Stimulated activated CD8-positive, alpha-beta memory T cell treated with anti-CD3 and anti-CD28 coated beads, Interleukin-4, amount 100 ng/mL, for 24 hours (primary cell): Measurements from ENCODE around the gene ERCC6L2.
A peak's percentile ranks its signal among the peaks of the same experiment; 100 is the strongest.

ENCODE experiments used
- DNase-seq: peaks from one replicate; pipeline ENCODE4 v3.0.0-alpha.2; 2020; ENCODE audit warnings: low read depth

The ERCC6L2 gene

DNA sequence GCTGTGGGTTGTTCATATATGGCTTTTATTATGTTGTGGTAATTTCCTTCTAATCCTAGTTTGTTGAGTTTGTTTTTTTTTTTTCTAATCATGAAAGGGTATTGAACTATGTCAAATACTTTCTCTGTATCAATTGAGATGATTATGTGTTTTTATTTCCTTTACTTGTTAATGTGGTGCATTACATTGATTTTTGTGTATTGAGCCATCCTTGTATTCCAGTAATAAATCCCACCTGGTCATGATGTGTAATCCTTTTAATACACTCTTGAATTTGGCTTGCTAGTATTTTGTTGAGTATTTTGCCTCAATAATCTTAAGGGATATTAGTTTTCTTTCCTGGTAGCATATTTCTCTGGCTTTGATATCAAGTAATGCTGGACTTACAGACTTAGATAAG lies 13.1 kb upstream of the ERCC6L2 start:
- no peak for DNase-seq

DNA sequence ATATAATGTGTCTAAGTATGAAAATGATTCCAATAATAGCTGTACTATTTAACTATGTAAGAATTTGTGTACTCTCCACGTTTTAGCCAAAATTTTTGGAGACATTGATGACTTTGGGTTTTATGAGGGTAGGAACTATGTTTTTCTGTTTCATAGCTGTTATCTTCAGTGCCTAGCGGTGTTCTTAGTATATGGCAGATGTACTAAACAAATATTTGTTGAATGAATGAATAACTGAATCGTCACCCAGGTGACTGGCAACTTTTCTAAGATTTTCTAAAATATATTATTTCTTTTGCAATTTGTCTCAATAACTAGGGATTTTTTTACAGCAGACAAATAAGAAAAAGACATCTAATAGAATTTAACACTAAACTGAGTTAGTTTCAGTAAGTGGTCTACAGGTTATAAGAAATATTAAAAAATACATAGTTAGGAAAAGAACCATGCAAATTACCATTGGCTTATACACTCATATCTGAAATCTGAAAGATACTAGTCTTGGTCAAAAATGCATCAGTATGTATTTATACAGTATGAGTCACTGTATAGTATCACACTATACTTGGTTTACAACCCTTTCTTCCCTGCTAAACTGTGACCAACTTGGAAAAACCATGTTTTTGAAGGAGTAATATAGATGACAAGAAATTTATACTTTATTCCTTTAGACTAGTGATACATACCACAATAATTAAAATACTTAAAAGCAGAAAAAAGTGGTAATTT lies 10.5 kb upstream of the ERCC6L2 start:
- no peak for DNase-seq

DNA sequence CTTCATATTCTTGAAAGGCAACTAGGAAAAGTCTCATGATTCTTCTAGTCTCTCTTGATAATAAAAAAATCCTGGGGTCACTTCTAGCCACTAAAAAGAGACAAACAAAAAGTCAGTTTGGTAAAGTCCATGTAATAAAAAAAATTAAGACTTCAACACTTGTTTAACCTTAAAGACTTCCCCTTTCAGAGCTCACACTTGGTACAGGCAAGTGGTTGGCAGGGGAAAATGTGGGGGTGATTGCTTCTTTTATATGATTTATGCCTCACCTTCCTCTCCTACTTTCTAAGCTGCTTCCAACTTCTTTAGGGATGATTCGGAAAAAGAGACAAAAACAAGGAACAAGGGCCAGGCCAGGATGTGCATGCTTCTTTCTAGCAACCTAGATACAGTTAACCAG lies 5.1 kb upstream of the ERCC6L2 start:
- no peak for DNase-seq

DNA sequence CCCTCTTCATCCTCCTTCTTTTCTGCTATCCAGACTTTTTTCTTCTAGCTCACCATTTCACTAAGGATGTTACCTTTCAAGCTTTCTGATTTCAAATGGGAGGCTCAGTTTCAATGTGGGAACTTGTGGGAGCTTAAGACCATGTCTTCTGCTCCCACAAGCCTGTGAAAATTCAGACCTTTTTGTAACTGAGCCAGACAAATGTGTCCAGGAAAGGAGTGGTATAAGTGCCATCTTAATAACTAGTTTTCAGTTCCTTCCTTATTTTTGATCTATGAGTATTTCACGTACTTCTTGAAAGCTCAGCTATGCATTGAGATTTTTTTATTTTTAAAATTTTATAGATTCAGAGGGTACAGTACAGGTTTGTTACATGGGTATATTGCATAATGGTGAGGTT lies 4.6 kb upstream of the ERCC6L2 start:
- DNase-seq: no peak

DNA sequence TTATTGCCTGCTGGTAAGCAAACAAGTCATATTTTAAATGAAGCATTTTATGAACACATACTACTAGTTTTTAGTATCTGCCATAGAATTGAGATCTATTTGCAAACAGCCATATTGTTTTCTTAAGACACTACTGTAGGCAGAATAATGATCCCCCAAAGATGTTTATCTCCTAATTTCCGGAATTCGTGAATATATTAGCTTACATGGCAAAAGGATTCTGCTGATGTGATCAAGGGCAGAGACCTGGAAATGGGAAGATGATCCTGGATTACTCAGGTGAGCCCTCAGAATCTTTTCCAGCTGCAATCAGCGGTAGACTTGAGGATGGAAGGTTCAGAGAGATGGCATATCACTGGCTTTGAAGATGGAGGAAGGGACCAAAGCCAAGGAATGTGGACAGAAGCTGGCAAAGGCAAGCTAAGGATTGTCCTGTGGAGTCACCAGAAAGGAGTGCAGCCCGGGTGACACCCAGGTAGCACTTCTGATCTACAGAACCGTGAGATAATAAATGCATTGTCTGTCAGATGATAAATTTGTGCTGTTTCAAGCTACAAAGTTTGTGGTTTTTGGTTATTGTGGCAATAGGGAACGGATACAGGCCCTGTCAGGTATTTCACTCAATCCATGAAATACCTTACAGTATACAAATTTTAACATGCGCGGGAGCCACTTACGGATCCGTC lies 1.0 kb upstream of the ERCC6L2 start:
- no peak for DNase-seq

DNA sequence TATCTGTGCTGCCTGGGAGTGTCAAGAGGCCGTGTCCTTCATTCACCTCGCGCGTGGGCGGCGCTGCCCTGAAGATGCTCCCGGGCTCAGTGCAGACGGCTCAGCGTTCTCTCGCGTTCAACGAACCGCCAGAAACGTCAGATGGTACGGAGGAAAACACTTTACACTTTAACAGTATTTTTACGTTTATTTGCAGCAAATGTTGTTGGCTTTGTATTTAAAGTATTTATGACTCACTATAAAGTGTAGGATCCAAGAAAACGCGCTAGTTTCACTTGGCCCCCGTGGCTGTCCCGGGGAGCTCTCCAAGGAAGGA lies 544 bp upstream of the ERCC6L2 start:
- DNase-seq: peak; percentile 47

DNA sequence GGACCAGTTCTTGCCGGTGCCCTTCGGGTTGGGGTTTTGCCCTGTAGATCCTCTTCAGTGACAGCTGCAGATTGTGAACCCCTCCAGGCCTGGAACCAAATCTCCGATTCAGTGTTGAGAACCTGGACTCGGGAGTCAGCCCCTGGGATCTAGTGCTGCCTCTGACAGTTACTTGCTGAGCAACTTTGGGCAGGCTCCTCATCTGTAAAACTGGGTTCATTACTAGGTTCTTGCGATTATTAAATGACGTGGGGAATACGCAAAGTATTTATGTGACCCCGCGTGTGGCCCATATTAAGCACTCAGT lies 600 bp downstream of the ERCC6L2 start:
- DNase-seq: no peak

DNA sequence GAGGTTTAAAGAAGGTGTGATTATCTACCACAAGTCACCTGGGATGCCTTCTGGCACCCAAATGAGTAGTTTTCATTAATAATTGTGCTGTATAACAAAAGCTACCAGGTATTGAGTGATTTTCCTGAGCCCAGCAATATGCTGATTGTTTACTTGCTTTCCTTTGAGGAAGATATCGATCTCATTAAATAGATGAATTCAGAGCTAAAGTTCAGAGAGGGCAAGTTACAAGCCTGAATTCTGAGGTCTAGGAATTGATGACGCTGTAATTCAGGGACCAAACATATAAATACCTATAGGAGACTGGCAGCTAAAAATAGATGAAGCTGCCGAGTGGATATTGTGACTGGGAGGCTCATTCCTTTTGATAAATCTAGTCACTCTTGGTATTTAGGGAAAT lies 1.1 kb downstream of the ERCC6L2 start:
- no peak for DNase-seq

DNA sequence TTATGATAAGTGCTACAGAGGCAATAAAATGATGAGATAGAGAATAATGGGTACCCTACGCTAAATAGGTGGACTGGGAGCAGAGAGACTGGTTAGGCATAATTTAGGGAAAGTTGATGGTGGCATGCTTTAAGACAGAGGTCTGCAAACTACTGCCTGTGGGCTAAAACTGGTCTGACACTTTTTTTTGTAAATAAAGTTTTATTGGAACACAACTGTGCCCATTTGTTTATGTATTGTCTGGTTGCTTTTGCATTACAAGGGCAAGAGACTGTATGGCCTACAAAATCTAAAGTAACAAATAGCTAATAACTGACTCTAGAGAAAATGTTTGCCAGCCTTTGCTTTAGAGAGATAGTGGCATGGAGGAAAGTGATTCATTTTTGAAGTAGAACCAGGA lies 2.5 kb downstream of the ERCC6L2 start:
- no peak for DNase-seq

DNA sequence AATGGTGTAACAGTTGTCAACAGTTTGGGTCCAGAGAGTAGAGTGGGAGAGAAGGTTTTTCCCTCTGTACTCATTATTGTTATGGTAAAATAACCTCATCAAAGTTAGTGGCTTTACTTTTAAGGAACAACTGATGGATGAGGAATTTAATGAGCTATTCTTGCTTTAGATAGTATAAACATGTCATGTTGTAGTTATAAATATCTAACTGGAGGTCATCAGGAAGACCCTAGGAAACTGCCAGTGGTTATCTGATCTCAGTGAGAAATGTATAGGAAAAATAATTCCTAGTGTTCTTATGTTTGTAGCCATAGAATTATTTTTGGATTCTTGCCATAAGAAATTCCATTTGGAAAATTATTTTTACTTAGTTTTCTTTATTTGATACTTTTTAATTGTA lies 4.1 kb downstream of the ERCC6L2 start:
- DNase-seq: no peak

DNA sequence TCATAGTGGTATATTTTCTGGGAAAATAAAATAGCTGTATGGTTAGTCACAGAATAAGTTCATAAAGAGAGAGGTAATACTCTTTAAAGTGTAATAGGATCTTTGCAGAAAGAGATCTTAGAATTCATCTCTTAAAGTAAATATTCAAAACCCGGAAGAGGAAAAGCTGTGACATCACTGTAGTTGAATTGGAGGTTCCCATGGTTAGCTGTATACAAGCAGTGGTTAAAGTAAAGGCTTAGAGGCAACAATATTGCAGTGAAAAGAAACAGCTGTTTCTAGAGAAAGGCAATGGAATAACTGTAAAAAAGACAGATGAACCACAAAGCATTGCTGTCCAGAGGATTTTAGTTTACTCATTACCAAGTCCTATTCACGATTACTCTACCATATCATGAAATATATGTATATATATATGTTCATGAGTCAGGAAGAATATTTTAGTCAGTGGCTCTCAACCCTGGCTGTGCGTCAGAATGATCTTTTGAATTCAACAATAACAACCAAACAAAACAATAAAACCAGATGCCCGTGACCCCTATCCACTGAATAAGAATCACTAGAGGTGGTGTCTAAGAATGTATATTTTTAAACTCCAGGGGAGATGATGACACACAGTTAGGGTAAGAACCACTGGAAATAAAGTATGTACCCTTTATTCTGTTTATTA lies 4.7 kb downstream of the ERCC6L2 start:
- no peak for DNase-seq

DNA sequence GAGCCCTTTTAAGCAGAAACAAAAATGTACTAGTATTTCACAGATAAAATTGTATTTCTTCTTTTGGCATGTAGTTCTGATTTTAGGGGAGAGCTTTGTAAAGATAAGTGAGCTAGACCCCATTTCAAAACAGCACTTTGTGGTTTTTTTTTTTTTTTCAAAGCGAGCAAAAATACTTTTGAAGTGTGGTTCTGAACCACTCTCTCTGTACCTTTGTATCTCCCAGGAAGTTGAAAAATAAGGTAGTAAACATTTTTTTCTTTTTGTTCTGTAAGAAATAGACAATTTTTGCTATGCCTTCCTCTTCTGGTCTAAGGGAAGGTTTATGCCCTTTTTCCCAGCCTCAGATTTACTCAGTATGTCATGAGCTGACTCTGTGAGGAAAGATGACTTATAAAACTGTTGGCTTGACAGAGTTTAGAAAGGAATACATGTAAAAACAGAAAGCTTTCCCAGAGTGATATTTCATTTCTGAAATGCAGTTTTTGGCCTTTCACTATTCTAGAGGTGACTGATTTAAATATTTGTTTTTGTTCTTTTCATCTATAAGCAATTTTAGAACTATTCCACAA lies 12.5 kb downstream of the ERCC6L2 start:
- DNase-seq: no peak

DNA sequence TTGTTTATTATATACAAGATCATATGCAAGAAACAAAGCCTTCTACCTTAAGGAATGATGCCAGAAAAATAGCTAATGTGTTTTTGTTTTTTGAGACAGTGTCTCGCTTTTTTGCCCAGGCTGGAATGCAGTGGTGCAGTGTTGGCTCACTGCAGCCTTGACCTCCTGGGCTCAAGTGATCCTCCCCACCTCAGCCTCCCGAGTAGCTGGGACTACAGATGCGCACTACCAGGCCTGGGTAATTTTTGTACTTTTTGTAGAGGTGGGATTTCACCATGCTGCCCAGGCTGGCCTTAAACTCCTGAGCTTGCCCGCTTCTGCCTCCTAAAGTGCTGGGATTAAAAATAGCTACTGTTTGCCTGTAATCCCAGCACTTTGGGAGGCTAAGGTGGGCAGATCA lies 15.1 kb downstream of the ERCC6L2 start:
- DNase-seq: no peak

DNA sequence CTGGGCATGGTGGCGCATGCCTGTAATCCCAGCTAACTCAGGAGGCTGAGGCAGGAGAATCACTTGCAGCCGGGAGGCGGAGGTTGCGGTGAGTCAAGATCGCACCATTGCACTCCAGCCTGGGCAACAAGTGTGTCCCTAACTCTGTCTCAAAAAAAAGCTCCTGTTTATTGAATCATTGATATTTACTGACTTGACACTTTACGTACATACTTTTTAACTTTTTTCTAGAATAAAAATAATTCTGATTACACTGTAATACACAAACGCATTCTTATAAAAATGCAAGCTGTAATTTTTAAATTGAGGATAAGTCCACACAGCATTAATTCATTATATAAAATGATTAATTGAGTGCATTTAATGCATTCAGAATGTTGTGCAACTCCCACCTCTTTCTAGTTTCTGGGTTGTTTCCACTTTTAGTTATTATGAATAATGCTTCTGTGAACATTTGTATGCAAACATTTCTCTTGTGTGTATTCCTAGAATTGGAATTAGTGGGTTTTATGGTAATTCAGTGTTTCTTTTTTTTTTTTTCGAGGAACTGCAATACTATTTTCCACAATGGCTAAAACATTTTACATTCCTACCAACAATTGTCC lies 15.7 kb downstream of the ERCC6L2 start:
- DNase-seq: no peak

DNA sequence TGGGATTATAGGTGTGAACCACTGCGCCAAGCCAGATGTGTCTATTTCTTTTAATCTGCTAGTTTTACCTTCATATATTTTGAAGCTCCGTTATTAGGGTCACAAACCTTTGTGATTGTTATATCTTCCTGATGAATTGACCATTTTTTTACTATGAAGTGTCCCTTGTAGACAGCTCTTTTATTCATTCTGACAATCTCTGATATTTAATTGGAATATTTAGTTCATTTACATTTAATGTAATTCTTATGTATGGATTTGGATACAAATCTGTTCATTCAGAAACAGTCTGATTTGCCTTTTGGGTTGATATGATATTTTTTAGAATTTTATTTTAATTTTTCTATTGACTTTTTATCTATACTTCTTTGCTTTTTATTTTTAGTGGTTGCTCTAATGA lies 17.2 kb downstream of the ERCC6L2 start:
- DNase-seq: no peak

DNA sequence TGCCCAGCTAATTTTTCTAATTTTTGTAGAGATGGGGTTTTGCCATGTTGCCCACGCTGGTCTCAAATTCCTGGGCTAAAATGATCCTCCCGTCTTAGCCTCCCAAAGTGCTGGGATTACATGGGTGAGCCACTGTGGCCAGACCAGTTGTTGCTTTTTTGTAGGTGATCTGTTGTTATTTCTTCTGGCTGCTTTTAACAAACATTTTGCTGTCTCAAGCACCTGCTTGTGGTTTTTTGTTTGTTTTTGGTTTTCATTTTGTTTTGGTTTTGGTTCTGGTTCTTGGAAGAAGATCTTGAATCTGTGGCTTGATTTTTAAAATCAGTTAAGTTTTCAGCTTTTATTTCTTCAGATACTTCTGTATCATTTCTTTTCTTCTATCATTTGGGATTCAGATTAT lies 21.1 kb downstream of the ERCC6L2 start:
- DNase-seq: no peak

DNA sequence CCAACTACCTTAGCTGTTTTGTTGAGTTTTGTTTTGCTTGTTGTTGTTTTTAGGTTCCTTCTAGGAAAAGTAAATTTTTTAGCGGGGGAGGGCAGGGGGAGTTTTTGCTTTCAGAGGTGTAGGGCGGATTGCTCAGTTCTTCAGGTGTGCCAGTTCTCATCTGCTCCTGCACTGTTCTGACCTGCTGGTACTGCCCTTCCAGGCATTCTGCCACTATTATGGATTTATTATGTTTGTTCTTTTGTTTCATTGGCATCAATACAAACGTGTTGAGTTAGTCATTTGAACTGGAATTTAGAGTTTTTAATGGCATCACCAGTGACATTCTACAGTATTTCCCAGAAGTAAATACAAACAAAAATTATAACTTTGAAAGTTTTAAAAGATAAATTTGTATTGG lies 26.0 kb downstream of the ERCC6L2 start:
- no peak for DNase-seq

DNA sequence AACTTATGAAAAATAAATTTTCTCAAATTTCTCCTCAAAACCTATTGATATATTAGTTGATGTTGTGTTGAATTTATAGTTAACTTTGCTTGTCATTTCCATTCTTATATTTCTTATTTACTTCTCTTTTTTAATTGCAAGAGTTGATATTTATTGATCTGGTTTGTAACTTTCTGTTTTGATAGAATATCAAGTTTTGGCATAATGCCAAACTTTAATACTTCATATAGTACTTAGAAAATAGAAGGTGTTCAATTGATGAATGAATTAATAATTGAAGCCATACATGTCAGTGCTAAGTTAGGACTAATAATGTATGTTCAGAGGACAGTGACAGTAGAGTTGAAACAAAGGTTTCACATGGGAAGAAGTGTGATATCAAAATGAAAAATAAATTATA lies 27.9 kb downstream of the ERCC6L2 start:
- DNase-seq: no peak

DNA sequence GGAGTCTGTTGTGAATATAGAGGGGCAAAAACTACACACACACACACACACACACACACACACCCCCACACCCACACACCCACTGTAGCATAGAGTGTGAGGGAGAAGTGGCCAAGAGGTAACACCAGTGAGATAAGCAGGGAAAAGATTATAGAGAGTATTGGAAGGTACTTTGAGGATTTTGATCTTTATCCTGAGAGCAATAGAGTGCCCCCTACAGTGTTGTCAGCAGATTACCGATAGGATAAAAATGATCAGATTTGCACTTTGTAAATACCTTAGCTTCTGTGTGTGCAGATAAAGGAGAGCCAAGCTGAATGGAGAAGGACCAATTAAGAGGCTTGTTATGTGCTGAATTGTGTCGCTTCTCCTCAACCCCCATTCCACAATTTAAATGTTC lies 32.3 kb downstream of the ERCC6L2 start:
- DNase-seq: no peak

DNA sequence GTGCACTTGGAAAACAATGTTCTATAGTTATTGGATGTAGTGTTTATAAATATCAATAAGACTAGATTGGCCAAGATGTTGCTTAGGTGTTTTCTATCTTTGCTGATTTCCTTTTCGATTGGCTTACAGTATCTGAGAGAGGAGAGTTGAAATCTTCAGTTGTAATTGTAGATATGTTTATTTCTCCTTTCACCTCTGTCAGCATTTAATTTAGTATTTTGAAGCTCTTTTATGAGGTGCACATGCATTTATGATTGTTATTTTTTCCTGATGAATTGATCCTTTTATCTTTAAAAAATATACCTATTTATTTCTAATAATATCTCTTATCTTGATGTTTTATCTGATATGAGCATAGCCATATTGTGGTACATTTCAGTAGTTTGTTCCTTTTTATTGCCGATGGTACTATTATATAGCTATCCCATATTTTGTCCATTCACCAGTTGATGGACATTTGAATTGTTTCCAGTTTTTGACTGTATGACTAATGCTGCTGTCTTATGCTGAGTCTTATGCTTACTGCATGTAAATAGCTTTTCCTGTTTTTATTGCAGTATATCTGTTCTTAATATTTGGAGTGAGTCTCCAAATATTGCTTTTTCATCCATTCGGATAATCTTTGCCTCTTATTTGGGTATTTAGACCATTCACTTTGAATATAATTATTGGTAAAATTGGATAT lies 34.7 kb downstream of the ERCC6L2 start:
- DNase-seq: no peak

DNA sequence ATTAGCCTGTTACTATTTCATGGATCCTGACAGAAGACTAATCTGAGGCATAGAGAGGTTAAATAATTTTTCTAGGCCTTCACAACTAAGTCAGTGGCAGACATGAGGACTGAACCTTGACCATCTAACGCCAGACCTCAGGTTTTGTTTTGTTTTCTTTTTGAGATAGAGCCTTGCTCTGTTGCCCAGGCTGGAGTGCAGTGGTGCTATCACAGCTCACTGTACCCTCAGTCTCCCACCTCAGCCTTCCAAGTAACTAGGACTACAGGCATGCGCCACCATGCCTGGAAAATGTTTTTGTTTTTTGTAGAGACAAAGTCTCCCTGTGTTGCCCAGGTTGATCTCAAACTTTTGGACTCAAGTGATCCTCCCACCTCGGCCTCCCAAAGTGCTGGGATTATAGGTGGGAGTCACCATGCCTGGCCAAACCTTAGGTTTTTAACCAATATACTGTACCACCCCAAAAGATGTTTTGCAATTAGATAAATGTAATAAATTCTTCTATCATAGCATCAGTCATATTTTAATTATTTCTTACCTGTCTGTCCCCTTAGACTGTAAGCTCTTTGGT lies 35.4 kb downstream of the ERCC6L2 start:
- DNase-seq: no peak

DNA sequence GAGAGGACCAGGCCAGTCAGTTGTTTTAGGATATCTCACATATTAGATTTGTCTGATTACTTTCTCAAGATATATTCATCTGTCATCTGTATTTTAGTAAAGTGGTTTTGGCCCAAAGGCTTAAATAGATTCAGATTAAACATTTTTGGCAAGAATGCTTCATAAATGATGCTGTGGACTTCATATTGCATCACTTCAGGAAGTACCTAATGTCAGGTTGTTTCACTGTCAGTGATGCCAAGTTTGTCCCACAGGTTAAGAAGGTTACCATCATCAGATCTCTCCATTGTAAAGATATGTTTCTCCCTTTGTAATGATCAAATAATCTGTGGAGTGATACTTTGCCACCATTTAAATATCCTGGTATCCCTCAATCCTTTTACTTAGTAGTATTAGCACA lies 37.3 kb downstream of the ERCC6L2 start:
- no peak for DNase-seq
